ENCODE measurements around the gene DNAH6.

DNAH6 gene

GRCh38 chr2:84741182-84741822, 225.0 kb downstream of the DNAH6 start:
- no peaks in the 10 kb centered on the region for H3K9me3 ChIP-seq (ENCODE audit: severe bottlenecking)
- H3K27ac ChIP-seq = no peak overlapping the region
- peak; percentile 74 for TF ChIP-seq CTCF (IDR thresholded peaks at IDR 0.05; ENCODE audit: low read depth, low read length)
- DNase-seq = peak; percentile 52
- no peaks in the 10 kb centered on the region for H3K27me3 ChIP-seq (ENCODE audit: insufficient read depth, low read depth, severe bottlenecking)
- H3K36me3 ChIP-seq = no peaks in the 10 kb centered on the region
- no peak overlapping the region for H3K4me3 ChIP-seq (ENCODE audit: low read depth, low read length)

GRCh38 chr2:84748341-84748740, 232.0 kb downstream of the DNAH6 start:
- no peak for TF ChIP-seq CTCF (IDR thresholded peaks at IDR 0.05; ENCODE audit: low read depth, low read length)
- Histone ChIP-seq H3K4me3 (ENCODE audit: low read depth, low read length) (no peak overlapping the region), H3K9me3 (ENCODE audit: severe bottlenecking) (no peaks in the 10 kb centered on the region), H3K27ac (no peak overlapping the region), H3K36me3 (no peaks in the 10 kb centered on the region), H3K27me3 (ENCODE audit: insufficient read depth, low read depth, severe bottlenecking) (no peaks in the 10 kb centered on the region)
- DNase-seq = no peak

GRCh38 chr2:84749442-84749841, 233.1 kb downstream of the DNAH6 start:
- no peak overlapping the region for H3K27ac ChIP-seq
- no peaks in the 10 kb centered on the region for H3K36me3 ChIP-seq
- H3K9me3 ChIP-seq (ENCODE audit: severe bottlenecking) = no peaks in the 10 kb centered on the region
- TF ChIP-seq CTCF (IDR thresholded peaks at IDR 0.05; ENCODE audit: low read depth, low read length) = no peak
- H3K27me3 ChIP-seq (ENCODE audit: insufficient read depth, low read depth, severe bottlenecking) = no peaks in the 10 kb centered on the region
- DNase-seq = no peak
- no peak overlapping the region for H3K4me3 ChIP-seq (ENCODE audit: low read depth, low read length)

DNA sequence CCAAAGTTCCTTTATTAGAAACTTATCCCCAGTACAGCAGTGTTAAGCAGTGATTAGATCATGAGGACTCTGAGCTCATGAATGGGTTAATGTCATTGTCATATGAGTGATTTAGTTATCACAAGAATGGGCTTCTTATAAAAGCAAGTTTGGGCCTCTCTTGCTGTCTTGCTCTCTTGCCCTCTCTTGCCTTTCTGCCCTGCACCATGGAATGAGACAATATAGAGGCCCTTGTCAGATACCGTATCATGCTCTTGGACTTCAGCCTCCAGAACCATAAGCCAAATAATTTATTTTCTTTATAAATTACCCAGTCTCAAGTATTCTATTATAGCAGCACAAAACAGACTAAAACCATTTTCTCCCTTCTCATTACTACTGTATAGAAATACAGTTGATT, 238.8 kb downstream of the DNAH6 start:
- TF ChIP-seq CTCF (IDR thresholded peaks at IDR 0.05; ENCODE audit: low read depth, low read length) = no peak
- Histone ChIP-seq H3K27ac (no peak overlapping the region), H3K36me3 (no peaks in the 10 kb centered on the region), H3K4me3 (ENCODE audit: low read depth, low read length) (no peak overlapping the region), H3K27me3 (ENCODE audit: insufficient read depth, low read depth, severe bottlenecking) (no peaks in the 10 kb centered on the region), H3K9me3 (ENCODE audit: severe bottlenecking) (no peaks in the 10 kb centered on the region)
- DNase-seq = no peak

DNA sequence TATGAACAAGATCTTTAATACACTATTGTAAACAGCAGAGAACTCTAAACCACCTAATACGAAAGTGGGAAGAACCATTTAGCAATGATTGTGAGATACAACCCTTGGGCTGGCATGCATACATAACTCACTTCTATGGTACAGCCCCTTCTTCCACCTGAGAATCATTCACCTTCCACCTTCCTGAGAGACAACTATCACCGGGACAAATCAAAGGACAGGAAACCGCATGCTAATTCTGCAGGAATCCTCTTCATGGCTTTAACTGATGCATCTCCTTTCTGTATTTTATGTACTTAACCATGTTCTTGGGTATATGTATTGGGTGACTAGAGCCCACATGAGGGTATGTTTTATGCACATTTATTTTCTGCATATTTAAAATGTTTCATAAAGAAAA, 241.3 kb downstream of the DNAH6 start:
- no peaks in the 10 kb centered on the region for H3K27me3 ChIP-seq (ENCODE audit: insufficient read depth, low read depth, severe bottlenecking)
- H3K9me3 ChIP-seq (ENCODE audit: severe bottlenecking) = no peaks in the 10 kb centered on the region
- no peaks in the 10 kb centered on the region for H3K36me3 ChIP-seq
- TF ChIP-seq CTCF (IDR thresholded peaks at IDR 0.05; ENCODE audit: low read depth, low read length) = no peak
- no peak overlapping the region for H3K4me3 ChIP-seq (ENCODE audit: low read depth, low read length)
- no peak for DNase-seq
- no peak overlapping the region for H3K27ac ChIP-seq

GRCh38 chr2:84766791-84767190, 250.5 kb downstream of the DNAH6 start:
- TF ChIP-seq CTCF (IDR thresholded peaks at IDR 0.05; ENCODE audit: low read depth, low read length) = no peak

More at GRCh38 chr2:84766791-84767190, 250.5 kb downstream of the DNAH6 start:
- Histone ChIP-seq H3K27me3 (ENCODE audit: insufficient read depth, low read depth, severe bottlenecking) (no peaks in the 10 kb centered on the region), H3K27ac (no peak overlapping the region), H3K36me3 (no peaks in the 10 kb centered on the region), H3K4me3 (ENCODE audit: low read depth, low read length) (no peak overlapping the region), H3K9me3 (ENCODE audit: severe bottlenecking) (no peaks in the 10 kb centered on the region)
- DNase-seq = no peak

Measured in WERI-Rb-1 (cell line).